Small intestine (tissue), 7 donors: ENCODE data around the gene DOK4. TPM values are rescaled to one million over a fixed set of nuclear protein-coding genes. Genes with fewer than 3 reads are reported as not detected.

ENCODE experiments used
- DNase-seq, 2 donors: peaks; one replicate each; pipeline versions ENCODE4 v3.0.0 to v3.0.0-alpha.2; 2013
- FAIRE-seq: peaks from 2 replicates; lab custom pipeline; 2012; peaks lifted over from hg19 to GRCh38; lab: Jason Lieb, UNC
- H3K27ac ChIP-seq, 3 donors: one replicate each; pipeline ENCODE4 v1.5.1; 2013; ENCODE audit warnings: low read length in 2 of 3, mild to moderate bottlenecking in 2 of 3, control low read depth in 1 of 3, inconsistent platforms in 1 of 3, low read depth in 1 of 3, moderate library complexity in 1 of 3
- H3K27me3 ChIP-seq, 3 donors: one replicate each; pipeline ENCODE4 v1.6.1; 2013; ENCODE audit warnings: low read length in 3 of 3, inconsistent platforms in 1 of 3; ENCODE audit not compliant: control insufficient read depth in 3 of 3, insufficient read depth in 3 of 3
- H3K36me3 ChIP-seq, 3 donors: one replicate each; pipeline ENCODE4 v1.6.1; 2013; ENCODE audit warnings: low read length in 3 of 3, inconsistent platforms in 1 of 3, low read depth in 1 of 3, mild to moderate bottlenecking in 1 of 3, moderate library complexity in 1 of 3; ENCODE audit not compliant: control insufficient read depth in 3 of 3, insufficient read depth in 2 of 3
- H3K4me1 ChIP-seq, 3 donors: one replicate each; pipeline ENCODE4 v1.6.1; 2013; ENCODE audit warnings: low read length in 2 of 3, inconsistent platforms in 1 of 3, low read depth in 1 of 3, mild to moderate bottlenecking in 1 of 3, moderate library complexity in 1 of 3; ENCODE audit not compliant: control insufficient read depth in 3 of 3, insufficient read depth in 2 of 3
- H3K4me3 ChIP-seq, 3 donors: one replicate each; pipeline ENCODE4 v1.5.1; 2013; ENCODE audit warnings: low read length in 3 of 3, control low read depth in 1 of 3, inconsistent platforms in 1 of 3, low read depth in 1 of 3, mild to moderate bottlenecking in 1 of 3, moderate library complexity in 1 of 3
- H3K9me3 ChIP-seq, 2 donors: one replicate each; pipeline ENCODE4 v1.6.1; 2013; ENCODE audit warnings: low read depth in 1 of 2, low read length in 1 of 2; ENCODE audit not compliant: control insufficient read depth in 2 of 2, insufficient read depth in 1 of 2
- WGBS, 3 donors: extraction: QIAGEN DNeasy Blood & Tissue Kit; methylation state at CpG; one replicate each; pipeline ENCODE4 v1.1.7; 2013; 5-methylcytosine and 5-hydroxymethylcytosine counted together
- polyA plus RNA-seq, 4 donors: library from polyadenylated mRNA; stranded (reverse) in 3 of 4; unstranded in 1 of 4; fragments of 200-250 nt in 3 of 4; fragments of 120-200 nt in 1 of 4; gene quantifications; one replicate each; pipeline versions ENCODE4 v1.2.1 to v1.2.3, GENCODE V29; 2013
- donor health status: healthy with polysubstance abuse.
- donor health status: control.
- donor health status: control.
- donor health status: Bipolar disorder and iron deficiency.
- donor health status: healthy.

Gene DOK4
- polyA plus RNA-seq, 4 donors, result 53.0 to 144 (median 123) TPM

DNA sequence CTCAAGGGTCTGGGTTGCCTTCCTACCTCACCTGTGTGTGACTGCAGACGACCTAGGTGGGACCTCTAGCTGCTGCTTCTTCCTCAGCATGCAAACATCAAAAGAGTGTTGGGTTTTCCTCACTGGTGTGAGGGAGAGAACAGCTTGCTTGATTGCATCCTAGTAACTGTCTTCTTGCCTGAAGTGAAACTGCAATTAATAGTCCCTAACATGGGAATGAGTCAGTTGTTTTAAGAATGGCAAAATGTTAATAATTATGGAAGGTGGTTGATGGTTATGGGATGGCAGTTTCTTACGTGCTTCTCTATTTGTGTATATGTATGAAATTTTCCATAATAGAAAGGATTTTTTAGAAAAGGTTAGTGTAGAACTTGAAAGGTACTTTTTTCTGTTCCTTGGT is 17.9 kb downstream of the DOK4 start:
- Histone ChIP-seq H3K27me3 (no peaks in the 10 kb centered on the region), H3K9me3 (no peaks in the 10 kb centered on the region), H3K4me3 (no peak overlapping the region), H3K4me1 (peaks cover 7 to 42% (median 11%) of the 10 kb centered on the region in 3 donors), H3K27ac (no peak overlapping the region), H3K36me3 (peaks cover 5 to 72% (median 18%) of the 10 kb centered on the region in 3 donors)
- no peak for FAIRE-seq
- DNase-seq, result no peak
- 84 to 93% (median 91%) methylated on average over 2 of the region's 2 CpGs for WGBS, 3 donors

- Histone ChIP-seq H3K4me1 (peaks cover 0 to 8% (median 4%) of the 10 kb centered on the region in 3 donors), H3K4me3 (no peak overlapping the region), H3K9me3 (no peaks in the 10 kb centered on the region), H3K36me3 (peaks cover 2 to 54% (median 11%) of the 10 kb centered on the region in 3 donors), H3K27me3 (no peaks in the 10 kb centered on the region), H3K27ac (no peak overlapping the region)
- 89 to 96% (median 95%) methylated on average over 2 of the region's 2 CpGs for WGBS, 3 donors
- DNase-seq (no peak), FAIRE-seq (no peak)
These were observed 21.8 kb downstream of the DOK4 start for GRCh38 chr16:57464523-57464922.

- peak in 1 of 2 donors; percentile 31 for DNase-seq
- Histone ChIP-seq H3K4me3 (peak overlapping the region; percentile 75 to 86 (median 84)), H3K36me3 (peaks cover 4 to 48% (median 13%) of the 10 kb centered on the region in 3 donors), H3K27ac (peak overlapping the region in 1 of 3 donors; percentile 5), H3K27me3 (no peaks in the 10 kb centered on the region), H3K9me3 (no peaks in the 10 kb centered on the region), H3K4me1 (peaks cover 0 to 5% (median 4%) of the 10 kb centered on the region in 3 donors)
- no peak for FAIRE-seq
- 0 to 2% (median 1%) methylated on average over 16 of the region's 16 CpGs for WGBS, 3 donors
These were observed 23.3 kb downstream of the DOK4 start for GRCh38 chr16:57462978-57463362.

GRCh38 chr16:57462209-57462977 is 23.9 kb downstream of the DOK4 start, which contains the start of gene POLR2C:
POLR2C (plus strand) TSS chr16:57462679; CDS start chr16:57462725, 46 bp downstream.
- H3K4me3 ChIP-seq, result peak within 1 kb of the TSS; percentile 75 to 86 (median 84)
- no peaks in the 10 kb centered on the region for H3K9me3 ChIP-seq
- H3K4me1 ChIP-seq, result peaks cover 0 to 5% (median 4%) of the 10 kb centered on the region in 3 donors
- H3K27me3 ChIP-seq, result no peaks in the 10 kb centered on the region
- H3K27ac ChIP-seq, result peak within 1 kb of the TSS in 2 of 3 donors; percentile 44 to 77
- 1 to 2% (median 1%) methylated on average over 32 to 47 of the region's 47 CpGs for WGBS, 3 donors
- DNase-seq (peak; percentile 81 to 95), FAIRE-seq (no peak)
- H3K36me3 ChIP-seq, result peaks cover 4 to 52% (median 17%) of the 10 kb centered on the region in 3 donors

DNA sequence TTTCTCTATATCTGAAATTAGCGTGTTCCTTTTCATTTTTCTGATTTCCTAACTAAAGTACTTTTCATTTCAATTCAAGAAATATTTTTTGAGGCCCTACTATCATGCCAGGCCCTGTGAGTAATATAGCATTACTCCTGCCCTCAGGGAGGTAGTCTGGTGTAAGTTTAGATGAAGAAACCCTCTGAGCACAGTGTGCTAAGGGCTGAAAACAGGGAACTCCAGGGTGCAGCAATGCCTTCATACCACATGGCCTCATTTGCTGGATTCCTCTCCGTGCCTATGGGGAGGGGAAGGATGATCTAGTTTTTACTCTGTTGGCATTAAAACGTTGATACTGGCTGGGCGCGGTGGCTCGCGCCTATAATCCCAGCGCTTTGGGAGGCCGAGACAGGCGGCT is 34.3 kb downstream of the DOK4 start:
- FAIRE-seq (no peak), DNase-seq (no peak)
- no peaks in the 10 kb centered on the region for H3K27me3 ChIP-seq
- H3K27ac ChIP-seq, result no peak overlapping the region
- WGBS, 3 donors, result 92 to 94% (median 93%) methylated on average over 10 of the region's 10 CpGs
- H3K4me1 ChIP-seq, result no peaks in the 10 kb centered on the region
- no peak overlapping the region for H3K4me3 ChIP-seq
- H3K36me3 ChIP-seq, result peaks cover 8 to 42% (median 26%) of the 10 kb centered on the region in 3 donors
- H3K9me3 ChIP-seq, result no peaks in the 10 kb centered on the region

- DNase-seq (peak; percentile 96 to 97), FAIRE-seq (no peak)
- 0 to 1% (median 0%) methylated on average over 45 to 68 of the region's 68 CpGs for WGBS, 3 donors
These were observed 38.9 kb downstream of the DOK4 start, which contains the start of the genes CIAPIN1 and COQ9 for GRCh38 chr16:57447186-57447962. CIAPIN1 (minus strand) TSS chr16:57447385; CDS start chr16:57440928, 6,457 bp downstream. COQ9 (plus strand) TSS chr16:57447479; CDS start chr16:57447506, 27 bp downstream.

GRCh38 chr16:57446531-57447185 is 39.6 kb downstream of the DOK4 start:
- H3K9me3 ChIP-seq, result no peaks in the 10 kb centered on the region
- no peaks in the 10 kb centered on the region for H3K27me3 ChIP-seq
- H3K27ac ChIP-seq, result peak overlapping the region; percentile 51 to 83 (median 77)
- DNase-seq (peak in 1 of 2 donors; percentile 67), FAIRE-seq (no peak)
- peak overlapping the region; percentile 83 to 97 (median 91) for H3K4me3 ChIP-seq
- 3% methylated on average over 27 to 28 of the region's 28 CpGs for WGBS, 3 donors
- peaks cover 2 to 7% (median 4%) of the 10 kb centered on the region in 3 donors for H3K4me1 ChIP-seq
- H3K36me3 ChIP-seq, result peaks cover 0 to 6% (median 5%) of the 10 kb centered on the region in 3 donors

More at GRCh38 chr16:57447186-57447962, 38.9 kb downstream of the DOK4 start, which contains the start of the genes CIAPIN1 and COQ9:
- no peaks in the 10 kb centered on the region for H3K9me3 ChIP-seq
- H3K27me3 ChIP-seq, result no peaks in the 10 kb centered on the region
- peak within 1 kb of the TSS; percentile 72 to 83 (median 77) for H3K27ac ChIP-seq
- peaks cover 0 to 10% (median 5%) of the 10 kb centered on the region in 3 donors for H3K36me3 ChIP-seq
- H3K4me1 ChIP-seq, result peaks cover 2 to 7% (median 4%) of the 10 kb centered on the region in 3 donors
- peak within 1 kb of the TSS; percentile 83 to 97 (median 91) for H3K4me3 ChIP-seq
